NCI-H2171 (cell line): ENCODE results near the gene SLC48A1.

Experiments
- DNase-seq: peaks from one replicate; lab custom pipeline; 2025; lab: John Stamatoyannopoulos, UW

The SLC48A1 gene

DNA sequence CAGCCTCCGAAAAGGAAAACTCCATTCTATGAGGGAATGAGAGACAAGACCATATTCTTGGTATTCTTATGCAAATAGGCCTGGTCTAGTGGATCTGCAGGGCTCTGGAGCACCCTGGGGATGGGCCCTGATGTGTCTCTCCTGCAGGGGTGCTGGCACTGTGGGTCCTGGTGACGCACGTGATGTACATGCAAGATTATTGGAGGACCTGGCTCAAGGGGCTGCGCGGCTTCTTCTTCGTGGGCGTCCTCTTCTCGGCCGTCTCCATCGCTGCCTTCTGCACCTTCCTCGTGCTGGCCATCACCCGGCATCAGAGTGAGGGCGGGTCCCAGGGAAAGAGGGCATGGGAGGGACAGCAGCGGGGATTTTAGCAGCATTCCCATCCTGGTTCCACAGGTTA is 5.8 kb downstream of the SLC48A1 start:
- no peak for DNase-seq

GRCh38 chr12:47779301-47779942 is 6.4 kb downstream of the SLC48A1 start:
- DNase-seq: peak; percentile 39

DNA sequence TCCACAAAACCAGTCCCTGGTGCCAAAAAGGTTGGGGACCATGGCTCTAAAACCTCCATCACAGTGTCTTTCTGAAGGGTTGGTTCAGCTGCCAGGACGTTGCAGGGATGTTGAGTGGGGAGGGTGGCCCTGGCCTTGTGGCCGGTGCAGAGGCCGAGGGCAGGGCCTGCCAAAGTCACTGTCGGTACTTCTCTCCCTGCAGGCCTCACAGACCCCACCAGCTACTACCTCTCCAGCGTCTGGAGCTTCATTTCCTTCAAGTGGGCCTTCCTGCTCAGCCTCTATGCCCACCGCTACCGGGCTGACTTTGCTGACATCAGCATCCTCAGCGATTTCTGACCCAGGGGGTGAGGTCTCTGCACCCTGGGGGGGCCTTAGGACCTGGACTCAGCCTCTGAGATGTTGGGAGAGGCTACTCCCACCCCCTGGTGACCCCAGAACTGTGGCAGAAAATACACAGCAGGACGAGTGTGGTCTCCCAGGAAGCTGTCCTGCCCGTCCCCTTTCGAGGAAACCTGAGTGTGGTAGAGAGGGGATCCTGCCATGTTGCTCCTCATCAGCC is 7.0 kb downstream of the SLC48A1 start:
- DNase-seq: no peak

DNA sequence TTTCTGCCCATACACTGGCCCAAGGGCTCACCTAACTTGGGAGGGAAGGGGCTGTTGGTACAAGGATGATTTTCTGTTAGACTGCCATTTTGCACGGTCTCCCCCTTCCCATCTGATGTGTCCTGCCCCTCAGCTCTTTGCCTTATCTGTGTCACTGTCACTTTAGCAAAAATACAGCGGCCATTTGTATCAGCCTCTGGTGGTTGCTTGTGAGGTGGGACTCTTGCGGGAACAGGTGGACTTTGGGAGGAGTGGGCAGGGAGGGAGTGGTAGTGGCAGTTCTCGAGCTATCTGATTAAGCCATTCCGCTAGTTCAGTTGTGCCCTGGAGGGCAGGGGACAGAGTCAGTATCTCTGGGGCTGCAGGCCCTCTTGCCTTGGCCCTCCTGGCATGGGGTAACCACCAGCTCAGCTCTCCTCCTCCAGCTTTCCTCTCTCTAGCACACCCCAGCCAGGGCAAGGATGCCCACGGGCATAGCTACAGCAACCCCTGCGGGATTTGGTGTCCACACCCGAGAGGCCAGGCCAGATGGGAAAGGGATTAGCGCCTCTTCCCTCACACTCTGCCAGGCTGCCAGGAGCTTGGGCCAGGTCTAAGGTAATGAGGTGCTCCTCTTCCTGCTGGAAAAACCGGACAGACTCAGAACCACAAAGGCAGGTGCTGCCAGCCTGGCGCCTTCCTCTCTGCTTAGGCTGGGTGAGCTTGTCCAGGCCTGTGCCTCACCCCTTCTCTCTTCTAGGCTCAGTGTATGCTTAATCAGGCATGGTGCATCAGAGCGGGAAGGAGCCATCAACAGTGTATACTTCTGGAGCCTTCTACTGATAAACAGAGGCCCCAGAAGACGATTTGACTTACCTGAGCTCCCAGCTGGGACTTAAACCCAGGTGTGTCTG is 8.7 kb downstream of the SLC48A1 start:
- peak; percentile 62 for DNase-seq

- DNase-seq: no peak
Measured at GRCh38 chr12:47782372-47782770, 9.3 kb downstream of the SLC48A1 start.

GRCh38 chr12:47783024-47783755 is 10.2 kb downstream of the SLC48A1 start:
- DNase-seq: peak; percentile 32

GRCh38 chr12:47783821-47784819 is 11.1 kb downstream of the SLC48A1 start:
- no peak for DNase-seq

DNA sequence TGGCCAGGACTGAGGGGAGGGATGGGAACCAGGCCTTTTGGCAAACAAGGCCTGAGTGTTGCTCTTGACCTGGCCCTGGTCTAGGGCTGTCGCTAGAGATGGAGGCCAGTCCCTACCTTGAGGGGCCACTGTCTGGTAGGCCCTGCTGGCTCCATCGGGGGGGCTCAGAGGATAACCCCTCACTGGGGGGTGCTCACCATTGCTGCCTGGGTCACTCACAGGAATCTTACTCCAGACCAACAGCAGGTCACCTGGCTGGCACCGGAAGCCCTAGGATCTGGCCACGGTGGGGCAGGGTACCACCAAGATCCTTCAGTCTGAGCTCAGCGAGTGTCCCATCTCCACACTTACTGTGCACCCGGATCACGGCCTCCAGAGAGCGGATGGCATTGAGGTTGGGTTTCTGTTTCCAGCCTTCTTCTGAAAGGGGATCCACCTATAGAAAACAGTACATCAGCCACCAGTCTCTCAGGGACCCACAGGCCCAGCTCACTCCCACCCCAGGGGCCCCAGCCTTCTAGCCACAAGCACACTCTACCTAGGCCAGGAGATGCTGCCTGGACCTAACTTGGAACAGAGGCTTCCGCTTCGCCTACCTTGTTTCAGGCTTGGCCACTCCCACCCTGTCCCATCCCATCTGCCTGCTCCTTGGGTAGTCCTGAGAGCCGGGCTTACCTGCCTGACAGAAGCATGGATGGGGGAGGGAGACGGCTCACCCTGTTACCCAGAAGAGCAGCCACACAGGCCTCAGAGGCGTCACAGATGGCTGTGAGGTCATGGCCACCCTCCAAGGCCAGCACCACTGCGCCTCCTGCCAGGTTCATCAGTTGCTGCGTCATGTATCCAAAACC is 12.2 kb downstream of the SLC48A1 start:
- no peak for DNase-seq

GRCh38 chr12:47785887-47786661 is 13.0 kb downstream of the SLC48A1 start:
- DNase-seq: no peak

DNA sequence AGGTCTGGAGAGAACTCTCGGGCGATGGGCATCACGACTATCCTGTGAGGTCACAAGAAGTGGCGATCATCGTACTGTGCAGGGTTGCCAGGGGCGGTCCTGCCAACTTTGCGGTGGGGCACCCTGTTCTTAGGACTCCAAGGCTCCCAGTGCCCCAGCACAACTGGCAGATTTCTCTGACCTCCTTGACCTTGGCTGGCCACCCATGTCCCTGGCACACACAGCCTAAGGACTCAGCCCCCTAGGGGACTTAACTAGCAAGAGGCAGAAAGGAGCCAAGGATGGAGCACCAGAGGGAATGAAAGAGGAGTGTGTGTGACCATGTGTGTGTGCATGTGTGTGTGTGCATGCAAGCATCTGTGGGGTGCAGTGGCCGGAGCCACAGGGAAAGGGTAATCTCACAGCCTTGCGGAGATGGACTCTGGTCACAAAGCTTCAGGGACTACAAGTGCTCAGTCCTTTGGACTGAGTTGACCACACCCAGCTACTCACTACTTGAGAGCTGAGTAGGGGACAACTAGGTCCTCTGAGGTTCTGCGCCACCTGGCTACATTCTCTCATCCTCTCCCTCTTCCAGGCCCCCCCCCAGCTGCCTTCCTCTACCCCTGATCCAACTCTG is 13.7 kb downstream of the SLC48A1 start:
- no peak for DNase-seq

GRCh38 chr12:47787596-47788319 is 14.7 kb downstream of the SLC48A1 start:
- no peak for DNase-seq

- DNase-seq: no peak
Measured at GRCh38 chr12:47789141-47789540, 16.1 kb downstream of the SLC48A1 start.

DNA sequence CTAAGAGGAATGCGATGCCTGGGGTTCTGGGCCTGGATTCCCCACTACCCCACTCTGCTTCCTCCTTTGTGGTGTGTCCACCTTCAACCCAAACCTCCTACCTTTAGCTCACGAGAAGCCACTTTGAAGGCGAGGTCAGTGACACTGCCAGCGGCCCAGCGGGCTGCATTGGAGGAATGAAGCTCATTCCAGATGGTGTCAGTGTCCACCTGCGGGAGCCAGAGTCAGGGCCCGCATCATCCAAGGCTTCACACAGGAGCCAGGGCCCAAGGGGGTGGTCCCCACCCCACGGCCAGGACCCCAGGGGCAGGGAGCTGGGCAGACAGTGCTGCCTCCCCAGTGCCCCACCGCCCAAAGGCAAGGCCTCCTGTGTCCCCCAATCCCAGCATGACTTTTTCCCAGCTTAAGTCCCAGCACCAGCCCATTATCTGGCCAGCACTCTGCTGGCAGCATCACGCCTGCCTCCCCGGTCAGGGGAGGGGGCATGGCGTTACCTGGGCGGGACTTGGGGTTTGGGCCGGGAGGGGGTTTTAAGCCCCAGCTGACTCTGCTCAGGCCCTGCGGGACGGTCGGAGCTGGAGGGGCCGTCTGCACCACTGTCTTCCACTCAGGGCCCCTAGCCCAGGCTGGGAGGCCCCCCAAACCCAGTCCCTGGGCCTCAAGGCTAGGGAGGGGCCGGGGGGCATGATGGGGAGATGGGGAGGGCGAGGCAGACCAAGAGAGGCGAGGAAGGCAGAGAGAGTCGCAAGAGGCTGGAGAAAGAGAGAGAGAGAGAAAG is 16.9 kb downstream of the SLC48A1 start:
- DNase-seq: no peak

DNA sequence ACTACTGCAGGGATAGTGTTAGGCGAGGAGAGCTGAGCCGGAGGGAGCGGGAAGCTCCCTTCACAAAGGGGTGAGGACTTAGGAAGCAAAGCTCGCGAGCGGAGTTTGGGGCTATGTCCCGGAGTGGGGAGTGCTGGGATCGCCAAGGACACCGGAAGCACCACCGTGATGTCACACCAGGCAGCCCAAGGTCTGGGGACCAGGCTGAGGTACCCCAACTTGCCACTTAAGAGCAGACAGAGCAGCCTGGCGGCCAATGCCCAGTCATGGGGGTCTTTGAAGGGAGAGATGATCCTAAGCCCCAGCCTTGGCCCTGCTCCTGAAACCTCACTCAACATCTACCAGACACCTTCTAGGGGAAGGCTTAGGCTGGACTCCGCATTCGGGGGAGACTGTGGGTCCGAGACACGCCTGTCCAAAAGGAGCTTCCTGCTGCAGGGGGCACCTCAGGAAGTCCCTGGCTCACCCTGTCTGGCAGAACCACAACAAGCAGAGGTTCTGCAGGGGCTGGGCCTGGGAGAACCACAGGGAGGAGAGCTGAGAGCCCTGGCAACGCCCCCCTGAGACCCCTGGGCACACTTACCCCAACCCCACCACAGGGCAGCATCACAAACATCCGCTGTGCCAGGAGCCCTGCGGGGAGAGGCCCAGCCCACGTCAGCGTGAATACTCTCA is 17.8 kb downstream of the SLC48A1 start:
- no peak for DNase-seq

GRCh38 chr12:47791351-47791746 is 18.3 kb downstream of the SLC48A1 start:
- no peak for DNase-seq

DNA sequence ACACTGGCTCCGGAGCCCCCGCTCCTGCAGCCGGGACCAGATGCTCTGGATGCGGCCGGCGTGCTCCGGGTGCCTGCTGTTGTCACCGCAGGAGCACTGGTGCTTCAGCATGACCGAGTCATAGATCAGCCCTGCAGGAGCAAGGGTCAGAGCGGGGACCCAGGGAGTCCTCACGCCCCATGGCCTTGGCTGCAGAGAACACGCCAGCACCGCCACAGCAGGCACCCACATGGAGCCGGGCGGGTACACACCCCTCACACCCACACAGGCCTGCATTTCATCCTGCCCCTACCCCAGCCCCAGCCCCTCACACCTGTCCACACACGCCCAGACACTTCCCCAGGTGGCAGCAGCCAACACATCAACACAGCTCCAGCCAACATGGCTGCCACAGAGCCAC is 18.8 kb downstream of the SLC48A1 start:
- DNase-seq: no peak
